Esophagus muscularis mucosa (tissue), 4 donors: ENCODE results near the gene TENM3.

ENCODE experiments used
- CTCF ChIP-seq, 3 experiments: fragments of 200-600 bp in 2 of 3; fragments of 450-650 bp in 1 of 3; sonication (generic) in 2 of 3; IDR thresholded peaks; one replicate each; pipeline ENCODE4 v1.5.1; 2017 to 2019; ENCODE audit warnings: antibody characterized with exemption in 3 of 3, mild to moderate bottlenecking in 2 of 3, moderate library complexity in 1 of 3
- EP300 ChIP-seq: sonication (generic); formaldehyde crosslinking; IDR thresholded peaks from one replicate; pipeline ENCODE4 v1.6.1; 2017; ENCODE audit warnings: antibody characterized with exemption
- POLR2A ChIP-seq: fragments of 450-650 bp; IDR thresholded peaks from one replicate; pipeline ENCODE4 v1.6.1; 2017; ENCODE audit warnings: antibody characterized with exemption, moderate library complexity, mild to moderate bottlenecking, low read depth
- POLR2AphosphoS5 ChIP-seq, 2 donors: sonication (generic); formaldehyde crosslinking; IDR thresholded peaks; one replicate each; pipeline ENCODE4 v1.6.1; 2017; ENCODE audit warnings: antibody characterized with exemption in 2 of 2

GRCh38 chr4:182261651-182262223 is 18.5 kb downstream of the TENM3 start:
- TF ChIP-seq POLR2AphosphoS5 (IDR thresholded peaks at IDR 0.05) (no peak), CTCF (IDR thresholded peaks at IDR 0.05) (no peak), POLR2A (no peak), EP300 (no peak)
